AG08396 (cell line): ENCODE results near the gene TEX22.

ENCODE experiments used
- DNase-seq: peaks from one replicate; pipeline ENCODE4 v3.0.0; 2012; ENCODE audit warnings: low spot score, mixed read lengths

The TEX22 gene

GRCh38 chr14:105420974-105421674 is 22.8 kb downstream of the TEX22 start:
- DNase-seq = no peak

- DNase-seq = no peak
These were observed 23.6 kb downstream of the TEX22 start for GRCh38 chr14:105421723-105422615.

- DNase-seq = no peak
These were observed 24.6 kb downstream of the TEX22 start for GRCh38 chr14:105422695-105423487.

- no peak for DNase-seq
These were observed 25.3 kb downstream of the TEX22 start for GRCh38 chr14:105423488-105424195.

- no peak for DNase-seq
These were observed 26.5 kb downstream of the TEX22 start for GRCh38 chr14:105424861-105425260.

- DNase-seq = no peak
These were observed 27.5 kb downstream of the TEX22 start for GRCh38 chr14:105425823-105426247.

- no peak for DNase-seq
These were observed 28.2 kb downstream of the TEX22 start for GRCh38 chr14:105426416-105427130.

GRCh38 chr14:105427412-105427811 is 29.1 kb downstream of the TEX22 start:
- no peak for DNase-seq

GRCh38 chr14:105427936-105428485 is 29.7 kb downstream of the TEX22 start:
- DNase-seq = no peak

- no peak for DNase-seq
These were observed 31.7 kb downstream of the TEX22 start for GRCh38 chr14:105430042-105430441.

- DNase-seq = peak; percentile 83
These were observed 32.2 kb downstream of the TEX22 start for GRCh38 chr14:105430565-105430964.

- no peak for DNase-seq
These were observed 32.9 kb downstream of the TEX22 start for GRCh38 chr14:105431256-105431655.

GRCh38 chr14:105432657-105433056 is 34.3 kb downstream of the TEX22 start:
- no peak for DNase-seq

GRCh38 chr14:105433161-105433605 is 34.8 kb downstream of the TEX22 start:
- DNase-seq = no peak

- no peak for DNase-seq
These were observed 38.1 kb downstream of the TEX22 start for GRCh38 chr14:105436402-105436801.

GRCh38 chr14:105436891-105437722 is 38.8 kb downstream of the TEX22 start:
- no peak for DNase-seq

GRCh38 chr14:105437723-105438500 is 39.6 kb downstream of the TEX22 start:
- no peak for DNase-seq

- DNase-seq = no peak
These were observed 40.8 kb downstream of the TEX22 start for GRCh38 chr14:105439179-105439578.
